HG02642 (cell line): Measurements from ENCODE around the gene GPR35.

Experiments used
- ATAC-seq: cut with Tn5 transposase; IDR thresholded peaks from one replicate; pipeline ENCODE4 v1.9.1; 2021; ENCODE audit warnings: mild to moderate bottlenecking; ENCODE audit not compliant: unreplicated experiment, poor library complexity

Gene GPR35

GRCh38 chr2:240588669-240589068 is 36.6 kb upstream of the GPR35 start:
- no peak for ATAC-seq

DNA sequence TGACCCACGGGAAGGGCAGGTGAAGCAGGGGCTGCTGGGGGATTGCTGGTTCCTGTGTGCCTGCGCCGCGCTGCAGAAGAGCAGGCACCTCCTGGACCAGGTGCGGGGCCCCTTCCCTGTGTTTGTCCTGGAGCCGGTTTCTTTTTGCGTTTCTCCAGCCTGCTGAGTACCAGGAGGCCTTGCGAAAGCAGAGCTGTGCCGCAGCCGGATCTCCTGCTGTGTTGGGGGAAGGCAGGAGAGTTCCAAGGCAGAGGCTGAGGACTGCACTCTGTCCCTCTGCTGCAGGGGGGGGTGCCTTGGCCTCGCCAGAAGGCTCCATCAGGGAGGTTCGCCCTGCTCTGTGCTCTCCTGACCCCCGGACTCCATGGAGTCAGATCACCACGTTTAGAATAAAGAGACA is 35.9 kb upstream of the GPR35 start:
- no peak for ATAC-seq

DNA sequence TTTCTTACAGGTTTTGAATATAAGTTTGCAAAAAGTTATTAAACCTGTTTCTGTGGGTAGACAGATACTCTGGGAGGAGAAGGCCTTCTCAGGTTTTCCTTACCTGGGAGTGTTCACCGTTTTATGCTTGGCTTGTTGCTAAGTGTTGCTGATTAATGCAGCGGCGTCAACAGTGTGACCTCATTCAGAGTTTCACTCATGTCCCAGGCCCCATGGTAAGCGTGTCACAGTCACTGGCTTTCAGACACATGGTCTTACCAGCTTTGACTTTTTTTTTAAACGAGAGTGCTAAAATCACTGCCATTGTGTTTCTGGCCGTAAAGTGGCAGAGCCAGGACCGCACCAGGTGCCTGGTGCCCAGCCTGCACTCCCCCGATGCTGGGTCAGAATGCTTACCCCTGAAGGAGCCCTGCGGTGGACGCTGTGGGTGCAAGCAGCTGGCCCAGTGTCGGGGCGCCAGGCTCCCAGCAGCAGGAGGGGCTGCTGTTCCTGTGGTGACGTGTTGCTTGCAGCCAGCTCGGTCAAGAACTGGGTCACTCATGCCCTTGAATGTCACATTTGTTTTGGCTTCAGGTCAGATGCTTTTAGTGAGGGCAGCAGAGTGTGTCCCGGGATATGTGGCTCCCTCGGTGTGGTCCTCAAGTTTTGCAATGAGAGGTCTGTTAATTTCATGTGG is 35.3 kb upstream of the GPR35 start:
- ATAC-seq: no peak

DNA sequence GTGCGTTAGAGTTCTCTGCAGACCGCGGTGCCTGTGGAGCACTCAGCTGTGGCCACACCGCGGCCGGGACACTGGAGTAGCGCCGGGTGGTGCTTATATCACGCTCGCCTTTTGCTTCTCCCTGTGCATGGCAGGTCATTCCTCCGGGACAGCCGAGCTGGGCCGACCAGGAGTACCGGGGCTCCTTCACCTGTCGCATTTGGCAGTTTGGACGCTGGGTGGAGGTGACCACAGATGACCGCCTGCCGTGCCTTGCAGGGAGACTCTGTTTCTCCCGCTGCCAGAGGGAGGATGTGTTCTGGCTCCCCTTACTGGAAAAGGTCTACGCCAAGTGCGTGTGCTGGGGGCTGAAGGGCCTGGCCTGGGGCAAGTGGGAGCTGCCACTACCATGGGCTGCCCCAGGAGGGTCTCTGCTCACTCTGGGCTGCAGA is 34.6 kb upstream of the GPR35 start:
- ATAC-seq: no peak

DNA sequence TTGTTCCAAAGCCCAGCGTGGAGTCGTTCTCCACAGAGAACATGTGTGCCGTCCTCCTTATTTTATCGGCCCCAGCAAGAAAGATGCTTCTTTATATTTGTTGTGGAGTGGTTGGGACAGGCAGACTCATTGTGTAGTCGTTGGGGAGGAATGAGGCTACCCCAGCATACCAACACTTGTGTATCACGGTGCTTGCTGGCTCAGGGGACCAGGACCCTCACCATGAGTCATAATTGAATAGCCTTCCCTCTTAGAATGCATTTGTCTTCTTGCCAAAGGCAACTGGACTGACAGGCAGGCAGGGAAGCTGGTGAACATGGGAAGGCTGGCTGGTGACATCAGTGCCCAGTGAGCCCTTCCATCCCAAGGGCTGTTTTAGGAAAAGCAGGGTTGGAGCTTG is 34.1 kb upstream of the GPR35 start:
- ATAC-seq: no peak

GRCh38 chr2:240591784-240592183 is 33.5 kb upstream of the GPR35 start:
- ATAC-seq: no peak

GRCh38 chr2:240593026-240593702 is 32.1 kb upstream of the GPR35 start:
- ATAC-seq: no peak

- no peak for ATAC-seq
These were observed 31.4 kb upstream of the GPR35 start for GRCh38 chr2:240593703-240594451.

- ATAC-seq: no peak
These were observed 30.5 kb upstream of the GPR35 start for GRCh38 chr2:240594511-240595380.

- ATAC-seq: no peak
These were observed 29.8 kb upstream of the GPR35 start for GRCh38 chr2:240595381-240596079.

DNA sequence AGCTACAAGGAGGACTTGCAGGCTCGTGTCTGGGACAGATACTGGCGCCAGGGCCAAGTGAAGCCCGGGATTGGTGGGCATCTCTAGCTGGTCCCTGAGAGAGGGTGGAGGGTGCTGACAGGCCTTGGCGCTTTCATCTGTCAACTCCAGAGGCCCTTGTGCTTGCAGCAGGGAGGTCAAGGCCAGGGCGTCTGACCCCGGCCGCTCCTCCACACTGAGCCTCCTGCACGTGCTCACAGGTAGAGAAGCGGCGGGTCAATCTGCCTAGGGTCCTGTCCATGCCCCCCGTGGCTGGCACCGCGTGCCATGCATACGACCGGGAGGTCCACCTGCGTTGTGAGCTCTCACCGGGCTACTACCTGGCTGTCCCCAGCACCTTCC is 29.2 kb upstream of the GPR35 start:
- no peak for ATAC-seq

GRCh38 chr2:240596491-240596931 is 28.8 kb upstream of the GPR35 start:
- ATAC-seq: no peak

GRCh38 chr2:240597054-240597418 is 28.2 kb upstream of the GPR35 start:
- ATAC-seq: no peak

GRCh38 chr2:240597419-240598181 is 27.7 kb upstream of the GPR35 start:
- no peak for ATAC-seq

GRCh38 chr2:240598311-240598911 is 26.9 kb upstream of the GPR35 start:
- no peak for ATAC-seq

DNA sequence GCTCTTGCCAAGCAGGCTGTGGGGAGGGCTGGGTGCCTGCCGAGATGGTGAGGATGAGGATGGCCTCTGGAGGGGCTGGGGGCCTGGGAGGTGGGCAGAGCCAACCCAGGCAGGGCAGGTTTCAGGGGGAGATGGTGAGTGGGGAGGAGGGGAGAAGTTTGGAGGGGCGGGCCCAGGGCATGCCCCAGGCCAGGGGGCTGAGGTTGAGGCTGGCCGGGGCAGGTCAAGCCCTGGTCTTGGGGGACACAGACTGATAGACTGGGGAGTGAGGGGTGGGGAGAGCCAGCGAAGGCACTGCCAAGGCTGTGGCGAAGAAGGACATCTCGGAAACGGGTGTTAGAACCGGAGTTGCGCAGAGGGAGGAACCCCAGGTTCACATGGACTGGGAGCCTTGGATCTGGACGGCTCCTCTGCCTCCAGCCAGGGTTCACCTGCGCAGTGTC is 26.1 kb upstream of the GPR35 start:
- ATAC-seq: no peak

DNA sequence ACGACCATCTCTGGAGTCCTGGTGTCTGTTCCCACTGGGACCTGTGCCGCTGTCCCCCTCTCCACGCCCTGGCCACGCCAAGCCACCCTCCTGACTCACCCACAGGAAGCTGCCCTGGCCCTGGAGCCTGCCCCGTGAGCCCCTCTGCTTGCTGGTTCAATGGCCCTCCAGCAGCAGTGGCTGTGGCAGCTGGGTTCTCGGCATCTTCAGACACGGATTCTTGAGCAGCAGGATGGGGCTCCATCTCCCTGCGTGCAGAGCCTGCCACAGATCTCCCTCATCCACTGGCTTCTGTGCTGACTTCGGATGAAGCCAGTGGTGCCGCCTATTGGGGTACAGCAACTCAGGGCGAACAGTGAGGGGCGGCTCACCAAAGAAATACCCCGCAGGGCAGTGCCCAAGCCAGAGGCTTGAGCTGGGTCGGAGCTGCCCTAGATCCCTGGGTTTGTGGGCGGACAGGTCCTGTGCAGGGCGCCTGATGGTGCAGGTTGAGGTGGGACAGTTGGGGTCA is 24.8 kb upstream of the GPR35 start:
- no peak for ATAC-seq

- ATAC-seq: no peak
These were observed 24.0 kb upstream of the GPR35 start for GRCh38 chr2:240601061-240601830.
